PC-3 (cell line): ENCODE measurements around the gene USP2.

Experiments
- EZH2 ChIP-seq: fragments of 300-600 bp; sonication (generic); IDR thresholded peaks from one replicate; pipeline ENCODE4 v1.6.1; 2017; ENCODE audit warnings: antibody characterized with exemption, mild to moderate bottlenecking, low read length; ENCODE audit not compliant: unreplicated experiment
- EZH2phosphoT487 ChIP-seq: fragments of 300-600 bp; sonication (generic); IDR thresholded peaks from 2 replicates; pipeline ENCODE4 v1.6.1; 2018; ENCODE audit warnings: mild to moderate bottlenecking, antibody characterized with exemption, low read length, borderline replicate concordance
- TF ChIP-seq, protein P1 (sequence below): fragments of 300-600 bp; sonication (generic); conservative IDR thresholded peaks from 2 replicates; pipeline ENCODE4 v1.5.1; 2017; ENCODE audit warnings: antibody characterized with exemption, low read depth, mild to moderate bottlenecking, low read length

DNA sequence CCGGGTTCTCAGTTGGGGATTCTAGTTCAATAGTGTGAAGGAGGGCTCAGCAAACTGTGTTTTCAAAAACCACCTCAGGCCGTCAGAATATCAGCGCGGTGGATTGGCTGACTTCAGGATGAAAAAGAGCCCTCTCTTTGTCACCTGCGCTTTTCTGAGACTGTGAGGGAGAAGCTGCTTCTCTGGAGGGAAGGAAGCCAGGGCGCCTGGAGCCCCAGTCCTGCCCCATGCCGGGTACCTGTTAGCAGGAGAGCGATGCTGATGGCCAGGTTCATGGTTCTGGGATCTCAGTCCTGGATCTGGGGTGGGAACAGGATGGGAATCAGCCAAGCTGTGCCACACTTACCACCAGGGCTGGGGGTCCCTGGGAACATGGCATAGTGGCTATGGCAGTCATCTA lies 39.1 kb upstream of the USP2 start:
- TF ChIP-seq, protein P1, sequence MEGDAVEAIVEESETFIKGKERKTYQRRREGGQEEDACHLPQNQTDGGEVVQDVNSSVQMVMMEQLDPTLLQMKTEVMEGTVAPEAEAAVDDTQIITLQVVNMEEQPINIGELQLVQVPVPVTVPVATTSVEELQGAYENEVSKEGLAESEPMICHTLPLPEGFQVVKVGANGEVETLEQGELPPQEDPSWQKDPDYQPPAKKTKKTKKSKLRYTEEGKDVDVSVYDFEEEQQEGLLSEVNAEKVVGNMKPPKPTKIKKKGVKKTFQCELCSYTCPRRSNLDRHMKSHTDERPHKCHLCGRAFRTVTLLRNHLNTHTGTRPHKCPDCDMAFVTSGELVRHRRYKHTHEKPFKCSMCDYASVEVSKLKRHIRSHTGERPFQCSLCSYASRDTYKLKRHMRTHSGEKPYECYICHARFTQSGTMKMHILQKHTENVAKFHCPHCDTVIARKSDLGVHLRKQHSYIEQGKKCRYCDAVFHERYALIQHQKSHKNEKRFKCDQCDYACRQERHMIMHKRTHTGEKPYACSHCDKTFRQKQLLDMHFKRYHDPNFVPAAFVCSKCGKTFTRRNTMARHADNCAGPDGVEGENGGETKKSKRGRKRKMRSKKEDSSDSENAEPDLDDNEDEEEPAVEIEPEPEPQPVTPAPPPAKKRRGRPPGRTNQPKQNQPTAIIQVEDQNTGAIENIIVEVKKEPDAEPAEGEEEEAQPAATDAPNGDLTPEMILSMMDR: no peak
- TF ChIP-seq EZH2phosphoT487: no peak
- no peak for TF ChIP-seq EZH2
